RWPE1 (cell line): Measurements from ENCODE around the gene ZNF585A.
A peak's percentile ranks its signal among the peaks of the same experiment; 100 is the strongest.

ENCODE experiments used
- CTCF ChIA-PET: fragments of 350-600 bp; sonication (Branson Sonifier 250); formaldehyde crosslinking; extraction: SDS; loops from one replicate; lab custom pipeline; 2021; lab: Yijun Ruan, JAX
- POLR2A ChIA-PET: fragments of 400-600 bp; formaldehyde crosslinking; extraction: SDS; loops from one replicate; lab custom pipeline; 2020; ENCODE audit warnings: antibody characterized with exemption; ENCODE audit not compliant: low non-redundant PET; lab: Yijun Ruan, JAX
- DNase-seq: peaks from one replicate; pipeline ENCODE4 v3.0.0; 2012; ENCODE audit warnings: low spot score
- H3K27ac ChIP-seq: fragments of 450-650 bp; 2 replicates; pipeline ENCODE4 v1.5.1; 2017
- CTCF ChIP-seq: fragments of 450-650 bp; conservative IDR thresholded peaks from 2 replicates; pipeline ENCODE4 v1.5.1; 2017; ENCODE audit warnings: low read depth, mild to moderate bottlenecking

ZNF585A gene

GRCh38 chr19:37172368-37173366 is at the start of gene ZNF585A:
Gene ZNF585A (minus strand): TSS chr19:37172695. CDS start chr19:37169910, 2,785 bp downstream.
- TF ChIP-seq CTCF: no peak
- ChIA-PET CTCF (no interaction called here), POLR2A (no interaction called here)
- peak within 1 kb of the TSS; percentile 55 for H3K27ac ChIP-seq
- DNase-seq: peak; percentile 78

GRCh38 chr19:37221136-37221535 is 48.6 kb upstream of the ZNF585A start:
- DNase-seq: no peak
- ChIA-PET CTCF (no interaction called here), POLR2A (no interaction called here)
- peak overlapping the region; percentile 26 for H3K27ac ChIP-seq
- TF ChIP-seq CTCF: no peak

- H3K27ac ChIP-seq: no peak overlapping the region
- no peak for TF ChIP-seq CTCF
- ChIA-PET CTCF (no interaction called here), POLR2A (no interaction called here)
- no peak for DNase-seq
Observed at GRCh38 chr19:37220383-37220782, 47.9 kb upstream of the ZNF585A start.

DNA sequence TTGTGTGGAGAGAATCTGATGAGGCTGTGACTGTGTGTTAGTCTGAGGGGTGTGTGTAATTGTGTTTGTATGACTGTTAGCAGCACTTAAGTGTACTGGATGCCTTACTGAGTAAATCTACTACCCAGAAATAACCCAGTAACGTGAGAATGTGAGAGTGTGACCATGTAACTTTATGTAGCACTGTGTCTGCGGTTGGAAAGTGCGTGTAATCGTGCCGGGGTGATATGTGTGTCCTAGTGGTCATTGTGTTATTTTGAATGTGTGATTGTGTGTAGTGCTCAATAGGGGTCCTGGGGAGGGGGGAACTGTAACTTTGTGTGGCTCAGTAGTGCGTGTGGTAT is 46.1 kb upstream of the ZNF585A start:
- peak overlapping the region; percentile 89 for H3K27ac ChIP-seq
- DNase-seq: no peak
- ChIA-PET POLR2A (no interaction called here), CTCF (no interaction called here)
- no peak for TF ChIP-seq CTCF

DNA sequence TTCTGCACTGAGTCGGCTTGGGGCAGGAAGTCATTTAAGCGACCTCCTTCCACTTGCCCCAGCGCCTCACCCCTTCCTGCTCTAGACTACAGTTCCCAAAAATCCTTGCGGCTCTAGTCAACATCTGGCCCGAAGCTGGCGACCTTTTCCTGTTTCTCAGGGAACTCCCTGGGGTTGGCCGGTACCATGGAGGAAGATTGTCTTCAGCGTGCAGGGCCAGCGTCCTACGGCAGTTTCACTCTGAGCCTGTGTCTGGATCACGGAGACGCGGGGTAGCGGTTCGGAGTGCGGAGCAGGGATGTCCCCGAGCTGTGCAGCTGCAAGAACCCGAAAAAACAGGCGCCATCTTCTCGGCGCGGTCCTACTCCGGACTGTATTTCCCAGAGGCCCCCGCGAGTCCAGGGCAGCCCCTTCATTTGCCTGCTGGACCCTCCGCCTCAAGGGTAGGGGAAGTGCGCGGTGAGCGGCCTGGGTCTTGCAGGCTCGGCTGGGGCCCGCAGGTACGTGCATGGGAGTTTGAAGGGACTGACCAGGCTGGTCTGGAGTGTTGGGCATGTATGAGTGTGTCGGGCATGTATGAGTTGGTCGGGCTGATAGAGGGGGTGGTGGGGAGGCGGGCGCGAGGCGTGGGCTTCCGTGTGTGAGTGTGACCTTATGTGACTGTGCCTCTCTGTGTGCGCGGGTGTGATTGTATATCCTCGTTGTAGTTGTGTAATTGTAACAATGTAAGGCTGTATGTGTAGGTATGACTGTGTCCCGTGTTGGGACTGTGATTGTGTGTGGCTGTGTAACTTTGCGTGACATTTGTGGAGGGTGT is 45.5 kb upstream of the ZNF585A start, which contains the start of gene ZNF383:
Gene ZNF383, plus strand, starts transcription at position 440 of the 817 bp plus-strand sequence. CDS start 12,240 bp downstream, outside the sequence.
- CTCF ChIA-PET: interaction anchor here (0.6 kb wide), 1 partner anchor 50 kb away, joined by 6 read pairs; no protein-coding TSS in a partner anchor
- POLR2A ChIA-PET: interaction anchor here (0.8 to 0.9 kb wide), 2 partner anchors 153 to 368 kb away, joined by 3 read pairs; partner anchors contain the start of gene ZNF527
- TF ChIP-seq CTCF: no peak
- peak; percentile 82 for DNase-seq
- peak within 1 kb of the TSS; percentile 89 for H3K27ac ChIP-seq

DNA sequence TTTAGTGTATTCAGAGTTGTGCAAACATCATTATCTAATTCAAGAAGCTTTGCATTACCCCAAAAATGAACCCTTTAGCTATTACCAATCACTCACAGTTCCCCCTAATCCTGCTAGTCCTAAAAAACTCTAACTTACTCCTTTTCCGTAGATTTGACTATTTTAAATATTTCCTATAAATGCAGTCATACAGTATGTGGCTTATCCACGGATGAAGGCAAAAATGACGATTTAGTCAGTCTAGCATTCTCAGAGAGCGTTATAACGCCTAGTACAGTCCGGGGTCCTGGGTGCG is 44.9 kb upstream of the ZNF585A start:
- DNase-seq: no peak
- no peak for TF ChIP-seq CTCF
- H3K27ac ChIP-seq: peak overlapping the region; percentile 89
- POLR2A ChIA-PET: interaction anchor here (0.9 kb wide), 1 partner anchor 154 kb away, joined by 3 read pairs; the partner anchor contains the start of gene ZNF527
- CTCF ChIA-PET: no interaction called here
